HG03439 (cell line): ENCODE data around the gene ISG20.

Experiments
- ATAC-seq: cut with Tn5 transposase; IDR thresholded peaks from one replicate; pipeline ENCODE4 v1.9.1; 2021; ENCODE audit warnings: mild to moderate bottlenecking, moderate library complexity; ENCODE audit not compliant: unreplicated experiment

The ISG20 gene

GRCh38 chr15:88652456-88653199, 13.8 kb downstream of the ISG20 start:
- ATAC-seq, result no peak

- ATAC-seq, result no peak
These were observed 14.6 kb downstream of the ISG20 start for GRCh38 chr15:88653200-88654064.

- no peak for ATAC-seq
These were observed 15.8 kb downstream of the ISG20 start for GRCh38 chr15:88654430-88655102.

- no peak for ATAC-seq
These were observed 16.3 kb downstream of the ISG20 start for GRCh38 chr15:88655103-88655553.

- no peak for ATAC-seq
These were observed 17.1 kb downstream of the ISG20 start for GRCh38 chr15:88655800-88656488.

- peak; percentile 83 for ATAC-seq
These were observed 18.0 kb downstream of the ISG20 start for GRCh38 chr15:88656760-88657221.

GRCh38 chr15:88657326-88658069, 18.7 kb downstream of the ISG20 start:
- ATAC-seq, result peak; percentile 12

- ATAC-seq, result no peak
These were observed 19.5 kb downstream of the ISG20 start for GRCh38 chr15:88658070-88658965.

GRCh38 chr15:88658972-88659931, 20.4 kb downstream of the ISG20 start:
- ATAC-seq, result no peak

GRCh38 chr15:88661041-88661700, 22.4 kb downstream of the ISG20 start:
- ATAC-seq, result no peak

GRCh38 chr15:88661761-88662556, 23.1 kb downstream of the ISG20 start:
- ATAC-seq, result no peak

- ATAC-seq, result no peak
These were observed 24.4 kb downstream of the ISG20 start for GRCh38 chr15:88663141-88663621.

- ATAC-seq, result no peak
These were observed 25.4 kb downstream of the ISG20 start for GRCh38 chr15:88664151-88664778.

GRCh38 chr15:88674661-88675060, 35.8 kb downstream of the ISG20 start:
- no peak for ATAC-seq

GRCh38 chr15:88678755-88679154, 39.9 kb downstream of the ISG20 start:
- ATAC-seq, result no peak
